Vagina (tissue), 2 donors: Measurements from ENCODE around the gene SP140L. TPM values are rescaled to one million over a fixed set of nuclear protein-coding genes. Genes with fewer than 3 reads are reported as not detected.
A peak's percentile ranks its signal among the peaks of the same experiment; 100 is the strongest.

Experiments
- DNase-seq, 2 donors: peaks; one replicate each; pipeline ENCODE4 v3.0.0-alpha.2; 2017; ENCODE audit errors: extremely low spot score in 2 of 2
- H3K27ac ChIP-seq: fragments of 200-600 bp; sonication (generic); one replicate; pipeline ENCODE4 v1.5.1; 2019
- H3K27me3 ChIP-seq: fragments of 200-600 bp; sonication (generic); one replicate; pipeline ENCODE4 v1.5.1; 2019
- H3K36me3 ChIP-seq, 2 donors: fragments of 200-600 bp; sonication (generic); one replicate each; pipeline ENCODE4 v1.5.1; 2017 to 2019
- H3K4me1 ChIP-seq: fragments of 200-600 bp; sonication (generic); one replicate; pipeline ENCODE4 v1.5.1; 2019
- H3K4me3 ChIP-seq, 2 donors: fragments of 200-600 bp; sonication (generic); 1 replicate in 1 of 2; 2 replicates in 1 of 2; pipeline ENCODE4 v1.5.1; 2016 to 2019
- H3K9me3 ChIP-seq: fragments of 200-600 bp; sonication (generic); one replicate; pipeline ENCODE4 v1.5.1; 2019
- POLR2A ChIP-seq, 2 donors: fragments of 450-650 bp; IDR thresholded peaks; one replicate each; pipeline ENCODE4 v1.6.1; 2017; ENCODE audit warnings: antibody characterized with exemption in 2 of 2, mild to moderate bottlenecking in 2 of 2, moderate library complexity in 2 of 2
- POLR2AphosphoS5 ChIP-seq, 2 donors: sonication (generic); formaldehyde crosslinking; IDR thresholded peaks; one replicate each; pipeline ENCODE4 v1.9.0; 2017; ENCODE audit warnings: antibody characterized with exemption in 2 of 2, mild to moderate bottlenecking in 2 of 2, low read depth in 1 of 2; ENCODE audit not compliant: insufficient read depth in 1 of 2
- intact Hi-C: fragments of 100-400 bp; cut with DNase I; formaldehyde crosslinking; loops from one replicate; pipeline ENCODE4 v1.15.1; 2023
- total RNA-seq: library from RNA; depleted of rRNA; stranded (reverse); fragments of >200 nt; gene quantifications from one replicate; pipeline ENCODE4 v1.2.3, GENCODE V29; 2016
- TF ChIP-seq, protein P1 (sequence below), 3 experiments: fragments of 450-650 bp in 2 of 3; fragments of 200-600 bp in 1 of 3; sonication (generic) in 1 of 3; IDR thresholded peaks; one replicate each; pipeline ENCODE4 v1.5.1; 2017 to 2019; ENCODE audit warnings: antibody characterized with exemption in 3 of 3, mild to moderate bottlenecking in 2 of 3, moderate library complexity in 2 of 3

SP140L gene
- total RNA-seq, 1 donor from 2014 or later: 11.5 TPM

DNA sequence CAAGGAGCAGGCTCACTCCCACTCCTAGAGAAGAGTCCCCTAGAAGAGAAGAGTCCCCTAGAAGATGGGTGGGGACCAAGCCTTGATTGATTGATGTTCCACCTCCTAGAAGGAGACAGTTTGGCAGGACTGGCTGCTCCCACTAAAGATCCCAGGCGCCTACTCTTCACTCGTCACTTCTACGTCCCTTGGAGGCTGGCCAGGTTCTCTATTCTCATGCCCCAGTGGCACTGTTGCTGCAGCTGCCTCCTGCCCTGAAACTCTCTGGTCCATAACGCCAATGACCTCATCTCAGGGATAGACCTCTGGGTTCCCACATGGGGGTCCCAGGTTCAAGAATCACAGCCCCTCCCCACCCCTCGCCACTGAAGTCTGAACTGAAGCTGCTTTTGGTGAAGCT is 2.5 kb upstream of the SP140L start:
- no peak for TF ChIP-seq POLR2AphosphoS5 (IDR thresholded peaks at IDR 0.05; ENCODE audit: insufficient read depth in 1 of 2, low read depth in 1 of 2)
- TF ChIP-seq, protein P1, sequence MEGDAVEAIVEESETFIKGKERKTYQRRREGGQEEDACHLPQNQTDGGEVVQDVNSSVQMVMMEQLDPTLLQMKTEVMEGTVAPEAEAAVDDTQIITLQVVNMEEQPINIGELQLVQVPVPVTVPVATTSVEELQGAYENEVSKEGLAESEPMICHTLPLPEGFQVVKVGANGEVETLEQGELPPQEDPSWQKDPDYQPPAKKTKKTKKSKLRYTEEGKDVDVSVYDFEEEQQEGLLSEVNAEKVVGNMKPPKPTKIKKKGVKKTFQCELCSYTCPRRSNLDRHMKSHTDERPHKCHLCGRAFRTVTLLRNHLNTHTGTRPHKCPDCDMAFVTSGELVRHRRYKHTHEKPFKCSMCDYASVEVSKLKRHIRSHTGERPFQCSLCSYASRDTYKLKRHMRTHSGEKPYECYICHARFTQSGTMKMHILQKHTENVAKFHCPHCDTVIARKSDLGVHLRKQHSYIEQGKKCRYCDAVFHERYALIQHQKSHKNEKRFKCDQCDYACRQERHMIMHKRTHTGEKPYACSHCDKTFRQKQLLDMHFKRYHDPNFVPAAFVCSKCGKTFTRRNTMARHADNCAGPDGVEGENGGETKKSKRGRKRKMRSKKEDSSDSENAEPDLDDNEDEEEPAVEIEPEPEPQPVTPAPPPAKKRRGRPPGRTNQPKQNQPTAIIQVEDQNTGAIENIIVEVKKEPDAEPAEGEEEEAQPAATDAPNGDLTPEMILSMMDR (IDR thresholded peaks at IDR 0.05): no peak
- no peak for TF ChIP-seq POLR2A (IDR thresholded peaks at IDR 0.05)
- Histone ChIP-seq H3K9me3 (no peaks in the 10 kb centered on the region), H3K4me1 (peaks cover 16% of the 10 kb centered on the region), H3K27ac (no peak overlapping the region), H3K4me3 (no peak overlapping the region), H3K36me3 (no peaks in the 10 kb centered on the region), H3K27me3 (no peaks in the 10 kb centered on the region)
- intact Hi-C loops: no loop called here
- DNase-seq: no peak

DNA sequence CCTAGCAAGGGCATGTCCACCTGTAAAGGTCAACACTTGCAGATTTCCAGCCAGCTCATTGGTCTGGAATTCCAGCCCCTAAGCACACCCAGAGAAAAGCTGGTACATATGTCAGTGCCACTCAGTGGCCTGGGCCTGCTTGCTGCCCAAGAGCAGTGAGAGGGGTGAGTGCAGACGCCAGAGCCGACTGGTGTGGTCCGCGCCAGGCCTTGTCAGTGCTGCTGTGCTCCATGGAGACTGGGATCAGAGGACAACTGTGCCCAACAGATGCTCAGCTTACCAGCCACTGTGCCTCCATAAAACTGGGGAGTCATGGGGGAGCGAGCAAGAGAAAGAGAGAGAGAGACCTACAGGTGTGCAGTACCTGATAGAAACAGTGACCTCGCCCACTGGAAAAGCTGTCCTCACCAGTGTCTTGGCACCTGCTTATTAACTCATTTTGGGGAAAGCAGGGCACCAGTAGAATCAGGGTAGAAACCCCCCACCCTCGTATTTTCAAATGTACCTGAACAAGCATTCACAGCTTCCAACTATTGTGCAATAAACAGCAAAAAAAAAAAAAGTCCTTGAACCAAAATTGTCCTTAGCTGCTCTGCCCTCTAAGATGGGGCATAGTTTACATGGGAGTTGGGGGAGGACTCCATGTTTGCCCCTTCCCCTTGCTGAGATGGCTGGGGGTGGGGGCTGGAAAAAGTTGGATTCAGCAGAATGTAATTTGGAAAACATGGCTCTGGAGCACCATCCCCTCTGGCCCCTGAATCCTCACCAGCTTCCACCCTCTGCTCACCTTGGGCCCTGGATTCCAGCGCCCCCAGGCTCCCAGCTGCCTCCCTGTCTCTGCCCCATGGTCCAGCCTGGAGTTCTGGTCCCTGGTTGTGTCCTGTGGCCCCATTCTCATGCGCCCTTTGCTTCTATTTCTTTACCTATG is 1.4 kb upstream of the SP140L start:
- Histone ChIP-seq H3K4me3 (no peak overlapping the region), H3K36me3 (no peaks in the 10 kb centered on the region), H3K27me3 (no peaks in the 10 kb centered on the region), H3K4me1 (peaks cover 22% of the 10 kb centered on the region), H3K9me3 (no peaks in the 10 kb centered on the region), H3K27ac (no peak overlapping the region)
- no peak for DNase-seq
- intact Hi-C loops: no loop called here
- TF ChIP-seq, protein P1 (IDR thresholded peaks at IDR 0.05): no peak
- TF ChIP-seq POLR2A (IDR thresholded peaks at IDR 0.05): no peak

DNA sequence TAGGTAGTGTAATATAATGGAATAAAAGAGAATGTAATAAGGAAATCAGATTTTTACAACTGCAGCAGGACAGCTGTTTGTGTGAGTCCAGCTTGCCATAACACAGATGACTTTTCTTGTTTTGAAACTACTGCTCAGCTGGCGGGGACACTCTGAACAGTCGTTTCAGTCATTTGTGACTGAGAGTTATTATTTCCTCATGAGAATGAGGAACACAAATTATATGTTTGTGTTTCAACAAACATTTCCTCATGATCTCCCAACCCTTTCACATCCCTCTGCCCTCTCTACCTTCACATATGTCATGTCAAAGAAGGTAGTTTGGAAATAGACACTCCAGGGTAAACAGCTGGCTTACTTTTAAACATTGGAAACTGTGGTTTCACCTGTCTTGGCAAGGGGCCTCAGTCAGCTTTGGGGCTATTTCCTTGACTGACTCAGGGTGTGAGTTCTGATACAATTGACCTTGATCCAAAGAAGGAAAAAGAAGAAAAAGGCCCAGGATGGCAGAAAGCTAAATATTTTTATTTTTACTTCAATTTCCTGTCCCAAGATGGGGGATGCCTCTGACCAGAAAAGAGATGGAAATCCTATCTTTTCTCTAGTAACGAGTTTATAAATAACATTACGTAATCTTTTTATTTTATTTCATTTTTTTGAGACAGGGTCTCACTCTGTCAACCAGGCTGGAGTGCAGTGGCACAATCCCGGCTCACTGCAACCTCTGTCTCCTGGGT is 593 bp downstream of the SP140L start:
- TF ChIP-seq, protein P1 (IDR thresholded peaks at IDR 0.05): no peak
- TF ChIP-seq POLR2AphosphoS5 (IDR thresholded peaks at IDR 0.05; ENCODE audit: insufficient read depth in 1 of 2, low read depth in 1 of 2): no peak
- no peak for TF ChIP-seq POLR2A (IDR thresholded peaks at IDR 0.05)
- intact Hi-C loops: no loop called here
- peak overlapping the region; percentile 45 to 64 for H3K4me3 ChIP-seq
- H3K27me3 ChIP-seq: no peaks in the 10 kb centered on the region
- no peak for DNase-seq
- no peaks in the 10 kb centered on the region for H3K36me3 ChIP-seq
- peaks cover 22% of the 10 kb centered on the region for H3K4me1 ChIP-seq
- H3K9me3 ChIP-seq: no peaks in the 10 kb centered on the region
- peak overlapping the region; percentile 72 for H3K27ac ChIP-seq

DNA sequence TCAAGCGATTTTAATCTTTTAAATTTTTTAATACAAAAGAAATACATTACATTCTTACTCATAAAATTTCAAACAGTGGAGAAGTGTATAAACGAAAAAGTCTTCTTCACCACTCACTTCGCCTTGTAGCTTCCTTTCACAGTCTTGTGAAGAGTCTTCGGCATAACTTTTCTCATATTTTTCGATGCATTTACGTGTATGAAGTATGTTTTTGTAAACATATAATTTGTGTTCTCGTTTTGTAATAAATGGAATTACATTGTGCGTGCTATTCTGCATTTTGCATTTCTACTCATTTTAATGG is 1.1 kb downstream of the SP140L start:
- no peak for TF ChIP-seq POLR2A (IDR thresholded peaks at IDR 0.05)
- TF ChIP-seq, protein P1 (IDR thresholded peaks at IDR 0.05): no peak
- TF ChIP-seq POLR2AphosphoS5 (IDR thresholded peaks at IDR 0.05; ENCODE audit: insufficient read depth in 1 of 2, low read depth in 1 of 2): no peak
- Histone ChIP-seq H3K9me3 (no peaks in the 10 kb centered on the region), H3K27ac (no peak overlapping the region), H3K27me3 (no peaks in the 10 kb centered on the region), H3K4me3 (peak overlapping the region in 1 of 2 donors; percentile 64), H3K4me1 (peaks cover 22% of the 10 kb centered on the region), H3K36me3 (no peaks in the 10 kb centered on the region)
- no peak for DNase-seq
- intact Hi-C loops: no loop called here
